Memory B cell (primary cell): ENCODE data around the gene RALBP1.
"Not testable (repeated sequence)": the region's sequence is repeated elsewhere in the genome, so short reads cannot be mapped to it uniquely, and the experiment has no call there.

Experiments used
- ATAC-seq: fragments of 150-1000 bp; cut with Tn5 transposase; 2 replicates; pipeline ENCODE4 v1.10.0; 2021; ENCODE audit warnings: low read depth, mild to moderate bottlenecking, moderate library complexity
- DNase-seq, 2 donors: peaks; one replicate each; pipeline ENCODE4 v3.0.0; 2022; ENCODE audit warnings: low spot score in 2 of 2
- H3K27ac Mint-ChIP-seq: one replicate; pipeline ENCODE4 v1.8.0; 2022; ENCODE audit warnings: mild to moderate bottlenecking, moderate library complexity, mixed read lengths
- H3K27me3 Mint-ChIP-seq: one replicate; pipeline ENCODE4 v1.8.0; 2022; ENCODE audit warnings: mixed read lengths
- H3K36me3 Mint-ChIP-seq: one replicate; pipeline ENCODE4 v1.8.0; 2022; ENCODE audit warnings: mild to moderate bottlenecking, mixed read lengths
- H3K4me1 Mint-ChIP-seq: one replicate; pipeline ENCODE4 v1.8.0; 2022; ENCODE audit warnings: mixed read lengths
- H3K4me3 Mint-ChIP-seq: one replicate; pipeline ENCODE4 v1.8.0; 2022; ENCODE audit warnings: mild to moderate bottlenecking, moderate library complexity, mixed read lengths
- H3K9me3 Mint-ChIP-seq: one replicate; pipeline ENCODE4 v1.8.0; 2022; ENCODE audit warnings: mixed read lengths

RALBP1 gene

DNA sequence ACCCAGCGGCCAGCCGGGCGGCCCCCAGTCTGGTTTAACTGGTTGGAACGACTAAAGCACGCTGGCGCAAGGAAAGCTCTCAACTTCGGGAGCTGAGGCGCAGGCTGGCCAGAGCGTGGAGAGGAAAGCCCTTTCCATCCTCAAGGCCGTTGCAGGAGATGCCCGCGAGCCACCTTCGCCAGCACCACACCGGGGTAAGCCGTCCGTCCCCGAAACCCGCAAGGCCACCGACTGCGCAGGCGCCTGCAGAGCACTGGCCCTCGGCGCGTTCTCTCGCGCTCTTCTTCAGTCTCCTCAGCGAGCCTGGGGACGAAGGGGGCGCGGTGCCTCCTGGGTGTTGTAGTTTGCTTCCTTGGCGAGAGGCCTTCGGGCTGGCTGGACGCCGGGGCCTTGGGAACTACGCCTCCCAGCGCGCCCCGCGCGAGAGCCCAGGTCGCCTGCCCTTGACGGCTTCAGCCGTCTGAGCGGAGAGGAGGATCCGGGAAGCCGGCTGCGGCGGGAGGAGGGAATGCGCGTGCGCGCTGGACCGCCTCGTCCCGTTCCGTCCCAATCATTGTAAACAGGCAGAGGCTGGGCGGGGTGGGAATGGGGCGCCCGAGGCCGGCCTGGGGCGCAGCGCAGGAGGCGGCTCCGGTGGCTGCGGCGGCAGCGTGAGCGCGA, at the start of gene RALBP1:
Gene RALBP1, plus strand, starts transcription at position 531 of the 660 bp plus-strand sequence. CDS start 37,533 bp downstream, outside the sequence.
- H3K36me3 Mint-ChIP-seq = peaks cover 13% of the 10 kb centered on the region

DNA sequence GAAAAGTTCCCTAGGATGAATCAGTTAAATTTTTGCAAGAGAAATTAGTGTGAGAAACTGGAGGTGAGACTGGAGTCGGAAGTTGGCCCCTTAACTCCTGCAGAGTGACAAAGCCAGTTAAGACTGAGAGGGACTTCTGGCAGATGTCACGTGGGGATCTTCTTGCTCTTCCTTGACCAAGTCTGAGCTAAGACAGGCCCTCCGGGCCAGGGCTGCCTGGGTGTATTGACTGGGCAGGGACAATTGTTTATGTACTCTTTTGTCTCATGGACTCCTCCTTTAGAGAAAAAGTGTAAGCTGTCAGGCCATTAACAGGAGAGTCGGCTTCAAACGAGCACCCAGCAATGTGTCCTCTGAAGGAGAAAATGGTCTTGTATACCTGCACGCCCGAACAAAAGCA, 48.6 kb upstream of the RALBP1 start:
- Mint-ChIP-seq H3K27me3 (no peaks in the 10 kb centered on the region), H3K4me1 (no peaks in the 10 kb centered on the region), H3K9me3 (no peaks in the 10 kb centered on the region), H3K27ac (no peak overlapping the region), H3K4me3 (no peak overlapping the region), H3K36me3 (no peaks in the 10 kb centered on the region)
- DNase-seq (no peak), ATAC-seq (no peak)

More for the DNA sequence above, at the start of gene RALBP1:
- peak; percentile 96 for ATAC-seq
- H3K4me3 Mint-ChIP-seq = peak within 1 kb of the TSS; percentile 98
- H3K27me3 Mint-ChIP-seq = peaks cover 2% of the 10 kb centered on the region
- no peaks in the 10 kb centered on the region for H3K9me3 Mint-ChIP-seq
- DNase-seq = peak; percentile 93 to 96
- peak within 1 kb of the TSS; percentile 95 for H3K27ac Mint-ChIP-seq
- peaks cover 17% of the 10 kb centered on the region for H3K4me1 Mint-ChIP-seq

DNA sequence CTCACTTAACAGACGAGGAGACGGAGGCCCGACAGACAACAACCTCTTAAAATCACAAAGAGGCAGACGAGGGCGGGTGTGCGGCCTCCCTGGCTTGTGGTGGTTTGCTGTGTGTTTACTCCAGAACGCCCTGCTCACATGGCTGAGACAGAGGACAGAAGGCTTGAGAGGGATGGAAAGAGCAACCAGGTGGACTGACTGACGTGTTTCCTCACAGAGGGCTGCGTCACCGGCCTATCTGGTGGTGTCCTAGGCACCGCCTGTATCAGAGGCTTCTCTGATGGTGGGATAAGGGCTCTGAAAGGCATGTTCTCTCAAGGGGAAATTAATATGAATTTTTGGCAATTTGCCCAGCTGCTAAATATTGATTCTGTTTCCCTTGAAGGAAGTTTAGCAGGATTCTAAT, 47.0 kb upstream of the RALBP1 start:
- Mint-ChIP-seq H3K27ac (no peak overlapping the region), H3K4me1 (peaks cover under 1% of the 10 kb centered on the region), H3K27me3 (no peaks in the 10 kb centered on the region), H3K9me3 (no peaks in the 10 kb centered on the region), H3K4me3 (no peak overlapping the region), H3K36me3 (no peaks in the 10 kb centered on the region)
- ATAC-seq (no peak), DNase-seq (no peak)

DNA sequence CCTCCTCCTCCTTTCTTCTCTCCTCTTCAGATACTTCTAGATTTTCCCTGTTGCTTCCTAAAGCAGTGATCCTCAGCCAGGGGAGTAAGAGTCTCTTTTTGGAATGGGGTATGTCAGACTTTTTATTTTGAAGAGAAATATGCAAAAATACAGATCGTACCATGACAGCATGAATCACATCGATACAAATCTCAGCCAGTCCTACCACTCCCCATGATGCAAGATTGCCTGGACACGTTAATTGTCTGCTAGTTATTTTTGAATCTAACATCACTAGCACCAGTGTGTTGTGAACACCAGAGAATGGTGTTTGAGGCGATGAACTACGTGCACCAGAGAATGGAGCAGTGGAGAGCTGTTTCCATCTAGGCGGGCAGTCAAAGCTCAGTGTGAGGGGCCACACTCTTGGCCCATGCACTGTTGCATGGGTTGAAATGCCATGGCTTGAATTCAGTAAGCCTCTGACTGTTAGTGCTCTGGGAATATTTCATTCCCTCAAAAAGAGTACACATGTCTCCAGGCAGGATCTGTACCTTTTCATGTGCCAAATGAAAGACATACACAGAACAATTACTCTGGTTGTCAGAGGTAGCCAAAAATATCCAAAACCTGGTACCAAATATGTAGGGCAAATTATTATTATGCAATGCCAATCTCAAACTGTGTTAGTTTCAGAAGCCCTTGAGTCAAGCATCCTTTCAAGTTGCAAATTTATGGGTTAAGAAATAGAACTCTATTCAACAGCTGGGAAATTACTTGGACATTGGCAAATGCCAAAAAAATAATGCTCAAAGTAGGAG, 46.3 kb upstream of the RALBP1 start:
- ATAC-seq (no peak), DNase-seq (no peak)
- H3K4me1 Mint-ChIP-seq = peaks cover 3% of the 10 kb centered on the region
- H3K36me3 Mint-ChIP-seq = no peaks in the 10 kb centered on the region
- no peaks in the 10 kb centered on the region for H3K9me3 Mint-ChIP-seq
- H3K27ac Mint-ChIP-seq = no peak overlapping the region
- no peaks in the 10 kb centered on the region for H3K27me3 Mint-ChIP-seq
- H3K4me3 Mint-ChIP-seq = no peak overlapping the region

DNA sequence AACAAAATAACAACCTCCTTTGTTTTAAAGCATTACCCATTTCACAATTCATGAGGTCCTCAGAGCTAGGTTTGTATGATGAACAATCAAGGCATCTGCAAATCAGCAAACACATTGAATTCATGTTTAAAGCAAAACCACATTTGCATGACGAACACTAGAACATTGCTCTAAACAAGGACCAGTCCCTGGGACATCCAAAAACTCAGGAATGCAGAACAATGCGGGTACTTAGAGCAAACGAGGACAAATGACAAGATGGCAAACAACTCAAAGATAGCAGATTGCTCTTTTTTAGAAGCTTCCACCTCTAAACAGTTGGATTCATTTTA, 45.7 kb upstream of the RALBP1 start:
- peaks cover 3% of the 10 kb centered on the region for H3K4me1 Mint-ChIP-seq
- no peak for DNase-seq
- no peaks in the 10 kb centered on the region for H3K27me3 Mint-ChIP-seq
- H3K36me3 Mint-ChIP-seq = no peaks in the 10 kb centered on the region
- H3K9me3 Mint-ChIP-seq = no peaks in the 10 kb centered on the region
- no peak overlapping the region for H3K4me3 Mint-ChIP-seq
- H3K27ac Mint-ChIP-seq = no peak overlapping the region
- no peak for ATAC-seq

DNA sequence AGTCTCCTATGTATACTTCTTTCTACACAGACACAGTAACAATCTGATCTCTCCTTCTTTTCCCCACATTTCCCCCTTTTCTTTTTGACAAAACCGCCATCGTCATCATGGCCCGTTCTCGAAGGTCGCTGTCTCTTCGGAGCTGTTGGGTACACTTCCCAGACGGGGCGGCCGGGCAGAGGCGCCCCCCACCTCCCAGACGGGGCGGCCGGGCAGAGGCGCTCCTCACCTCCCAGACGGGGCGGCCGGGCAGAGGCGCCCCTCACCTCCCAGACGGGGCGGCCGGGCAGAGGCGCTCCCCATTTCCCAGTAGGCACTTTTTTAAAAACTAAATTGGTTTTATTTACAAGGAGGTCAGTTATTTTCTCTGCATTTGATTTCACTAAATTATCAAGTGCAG, 45.0 kb upstream of the RALBP1 start:
- H3K4me1 Mint-ChIP-seq, H3K27me3 Mint-ChIP-seq, DNase-seq, H3K36me3 Mint-ChIP-seq, H3K4me3 Mint-ChIP-seq, H3K9me3 Mint-ChIP-seq, H3K27ac Mint-ChIP-seq, ATAC-seq: not testable (repeated sequence)

DNA sequence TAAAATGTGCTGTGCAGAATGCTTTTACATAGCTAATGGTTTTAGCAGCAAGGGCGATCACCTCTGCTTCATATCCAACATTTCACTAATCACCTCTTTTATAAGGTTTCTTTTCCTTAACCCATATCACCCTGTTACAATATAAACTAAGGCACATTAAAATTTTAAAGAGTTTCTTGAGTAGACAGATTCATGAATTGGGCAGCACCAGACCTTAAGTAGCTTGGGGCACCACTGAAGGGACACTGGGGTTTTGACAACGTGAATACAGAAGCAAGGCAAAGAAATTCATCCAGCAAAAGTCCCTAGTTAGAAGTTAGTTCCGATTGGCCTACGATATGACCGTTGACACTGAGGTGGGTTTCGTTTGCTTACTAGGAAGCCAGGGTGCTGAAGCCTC, 44.0 kb upstream of the RALBP1 start:
- Mint-ChIP-seq H3K27ac (no peak overlapping the region), H3K27me3 (no peaks in the 10 kb centered on the region), H3K4me1 (peaks cover 3% of the 10 kb centered on the region), H3K36me3 (no peaks in the 10 kb centered on the region), H3K4me3 (no peak overlapping the region), H3K9me3 (no peaks in the 10 kb centered on the region)
- no peak for ATAC-seq
- DNase-seq = no peak

DNA sequence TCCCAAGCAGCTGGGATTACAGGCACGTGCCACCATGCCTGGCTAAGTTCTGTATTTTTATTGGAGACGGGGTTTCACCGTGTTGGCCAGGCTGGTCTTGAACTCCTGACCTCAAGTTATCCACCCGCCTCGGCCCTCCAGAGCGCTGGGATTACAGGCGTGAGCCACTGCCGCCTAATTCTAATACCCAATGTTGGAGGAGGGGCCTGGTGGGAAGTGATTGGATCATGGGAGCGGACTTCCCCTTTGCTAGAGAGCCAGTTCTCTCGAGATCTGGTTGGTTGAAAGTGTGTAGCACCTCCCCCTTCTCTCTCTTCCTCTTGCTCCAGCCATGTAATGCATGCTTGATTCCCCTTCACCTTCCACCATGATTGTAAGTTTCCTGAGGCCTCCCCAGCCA, 42.2 kb upstream of the RALBP1 start:
- H3K9me3 Mint-ChIP-seq, H3K4me1 Mint-ChIP-seq, ATAC-seq, H3K4me3 Mint-ChIP-seq, H3K36me3 Mint-ChIP-seq, H3K27ac Mint-ChIP-seq, H3K27me3 Mint-ChIP-seq, DNase-seq: not testable (repeated sequence)

DNA sequence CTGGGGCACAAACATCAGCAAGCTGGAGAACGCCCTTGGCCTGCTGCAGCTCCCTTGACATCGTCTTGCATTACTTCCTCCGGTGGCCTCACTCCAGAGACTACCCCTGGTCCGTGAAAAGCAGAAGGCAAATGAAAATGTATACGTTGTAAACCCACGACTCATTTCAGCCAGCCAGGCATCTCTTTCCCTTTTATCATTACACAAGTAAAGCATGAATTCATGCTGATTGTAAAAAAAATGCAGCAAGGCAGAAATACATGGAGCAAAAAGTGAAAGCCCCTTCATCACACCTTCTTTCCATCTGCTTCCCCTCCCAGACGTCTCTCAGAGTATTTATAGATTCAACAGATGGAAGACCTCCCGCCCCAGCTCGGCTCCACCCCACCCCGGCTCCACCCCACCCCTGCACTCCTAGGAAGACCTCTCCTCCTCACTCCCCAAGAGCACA, 41.6 kb upstream of the RALBP1 start:
- peaks cover 3% of the 10 kb centered on the region for H3K4me1 Mint-ChIP-seq
- peak overlapping the region; percentile 7 for H3K4me3 Mint-ChIP-seq

DNA sequence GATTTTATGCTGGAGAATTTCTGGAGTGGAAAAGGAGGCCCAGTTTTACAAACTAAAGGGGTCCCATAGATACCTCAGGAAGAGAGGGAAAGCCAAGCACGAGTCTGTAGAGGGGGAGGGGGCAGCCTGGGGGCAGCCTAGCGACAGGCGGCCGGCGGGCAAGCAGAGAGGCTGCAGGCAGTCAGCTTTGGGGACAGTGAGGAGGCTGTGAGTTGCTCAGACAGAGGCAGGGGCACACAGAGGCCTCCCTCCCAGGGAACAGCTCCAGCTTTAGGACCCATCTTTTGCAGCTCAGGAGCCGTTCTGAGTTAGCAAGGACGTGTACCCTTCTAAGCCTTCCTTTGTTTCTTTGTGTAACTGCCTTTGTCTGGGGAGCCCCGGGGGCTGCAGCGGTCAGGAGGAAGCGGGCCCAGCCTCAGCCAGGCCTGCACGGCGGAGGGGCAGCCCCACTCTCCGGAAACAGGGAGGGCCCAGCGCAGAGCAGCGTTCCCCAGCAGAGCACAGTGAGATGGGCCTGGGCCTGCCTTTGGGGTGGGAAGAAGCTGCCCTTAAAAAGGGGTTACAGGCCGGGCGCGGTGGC, 41.1 kb upstream of the RALBP1 start:
- ATAC-seq = no peak
- no peaks in the 10 kb centered on the region for H3K9me3 Mint-ChIP-seq
- no peaks in the 10 kb centered on the region for H3K36me3 Mint-ChIP-seq
- no peak for DNase-seq
- peaks cover 3% of the 10 kb centered on the region for H3K4me1 Mint-ChIP-seq
- no peaks in the 10 kb centered on the region for H3K27me3 Mint-ChIP-seq
- no peak overlapping the region for H3K4me3 Mint-ChIP-seq
- no peak overlapping the region for H3K27ac Mint-ChIP-seq

More for the DNA sequence above, 41.6 kb upstream of the RALBP1 start:
- no peaks in the 10 kb centered on the region for H3K9me3 Mint-ChIP-seq
- DNase-seq (no peak), ATAC-seq (no peak)
- H3K36me3 Mint-ChIP-seq = no peaks in the 10 kb centered on the region
- no peak overlapping the region for H3K27ac Mint-ChIP-seq
- no peaks in the 10 kb centered on the region for H3K27me3 Mint-ChIP-seq

DNA sequence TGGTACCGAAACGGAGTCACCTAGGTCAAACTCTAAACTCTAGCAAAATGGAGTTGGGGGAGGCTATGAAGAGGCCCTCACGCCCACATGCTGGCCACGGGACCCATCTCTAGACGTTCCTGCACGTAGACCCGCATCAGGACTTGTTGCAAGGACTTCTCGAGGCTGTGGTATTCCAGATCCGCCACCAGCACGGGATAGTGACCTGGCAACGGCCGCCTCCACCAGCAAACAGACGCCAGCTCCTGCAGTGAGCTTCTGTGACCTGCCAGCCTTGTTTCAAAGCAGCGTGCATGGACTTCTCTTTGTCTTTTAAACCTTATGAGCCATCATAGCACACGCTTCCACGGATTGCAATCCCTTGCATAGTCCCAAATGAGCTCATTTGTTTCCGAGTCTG, 40.3 kb upstream of the RALBP1 start:
- Mint-ChIP-seq H3K27ac (no peak overlapping the region), H3K36me3 (no peaks in the 10 kb centered on the region), H3K4me1 (peaks cover 3% of the 10 kb centered on the region), H3K9me3 (no peaks in the 10 kb centered on the region), H3K27me3 (no peaks in the 10 kb centered on the region), H3K4me3 (no peak overlapping the region)
- no peak for ATAC-seq
- no peak for DNase-seq

DNA sequence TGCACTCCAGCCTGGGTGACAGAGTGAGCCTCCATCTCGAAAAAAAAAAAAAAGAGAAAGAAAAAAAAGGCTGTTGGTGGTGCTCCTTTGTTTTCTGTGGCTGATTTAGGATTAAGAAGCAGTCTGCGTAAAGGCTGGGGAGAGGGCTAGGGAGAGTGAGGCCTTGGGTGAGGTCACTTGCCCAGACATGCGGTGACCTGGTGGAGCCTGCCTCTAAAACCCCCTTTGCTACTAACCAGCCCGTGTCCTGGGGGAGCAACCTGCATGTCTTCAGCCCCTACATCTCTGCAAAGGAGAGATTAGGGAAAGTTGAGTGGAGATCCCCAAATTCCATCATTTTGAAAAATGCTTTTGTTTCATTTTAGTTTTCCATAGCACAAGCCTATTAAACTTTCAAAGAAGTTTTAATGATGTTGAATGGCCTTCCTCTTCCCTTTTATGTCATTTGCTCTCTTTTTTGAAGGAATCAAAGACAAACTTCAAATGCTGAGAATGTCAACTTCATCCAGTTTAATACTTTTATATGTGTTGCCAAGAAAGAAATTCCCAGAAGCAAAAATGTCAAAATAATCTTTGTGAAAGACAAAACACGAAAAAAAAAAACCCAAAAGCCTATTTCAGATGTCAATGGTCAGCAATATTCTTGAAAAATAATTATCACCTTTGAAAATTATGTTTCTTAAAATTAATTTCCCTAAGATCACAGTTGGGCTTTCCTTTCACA, 38.9 kb upstream of the RALBP1 start:
- no peaks in the 10 kb centered on the region for H3K9me3 Mint-ChIP-seq
- ATAC-seq (no peak), DNase-seq (no peak)
- H3K4me3 Mint-ChIP-seq = no peak overlapping the region
- no peaks in the 10 kb centered on the region for H3K27me3 Mint-ChIP-seq
- no peak overlapping the region for H3K27ac Mint-ChIP-seq
- no peaks in the 10 kb centered on the region for H3K36me3 Mint-ChIP-seq
- H3K4me1 Mint-ChIP-seq = peaks cover 6% of the 10 kb centered on the region

DNA sequence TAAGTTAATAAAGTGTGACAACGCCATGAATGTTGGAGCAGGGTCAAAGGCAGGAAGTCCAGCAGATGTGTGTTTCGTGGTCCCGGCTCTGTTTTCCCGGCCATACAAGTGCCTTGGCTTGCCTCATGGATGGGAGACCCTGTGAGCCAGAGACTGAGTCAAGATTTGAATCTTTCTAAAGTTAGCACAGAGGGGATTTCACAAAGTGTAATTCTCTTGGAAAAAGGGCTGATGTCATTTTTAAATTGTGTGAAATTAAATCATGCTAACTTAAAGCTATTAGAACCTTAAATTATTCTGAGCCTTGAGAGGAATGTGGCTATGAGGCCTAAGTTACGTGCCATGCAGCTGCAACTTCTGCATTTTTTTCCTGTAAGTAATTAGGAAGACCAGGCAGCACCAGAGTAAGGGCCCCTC, 38.3 kb upstream of the RALBP1 start:
- no peak overlapping the region for H3K27ac Mint-ChIP-seq
- H3K4me1 Mint-ChIP-seq = peaks cover 6% of the 10 kb centered on the region
- H3K4me3 Mint-ChIP-seq = no peak overlapping the region
- no peaks in the 10 kb centered on the region for H3K27me3 Mint-ChIP-seq
- no peaks in the 10 kb centered on the region for H3K9me3 Mint-ChIP-seq
- ATAC-seq (no peak), DNase-seq (no peak)
- H3K36me3 Mint-ChIP-seq = no peaks in the 10 kb centered on the region

DNA sequence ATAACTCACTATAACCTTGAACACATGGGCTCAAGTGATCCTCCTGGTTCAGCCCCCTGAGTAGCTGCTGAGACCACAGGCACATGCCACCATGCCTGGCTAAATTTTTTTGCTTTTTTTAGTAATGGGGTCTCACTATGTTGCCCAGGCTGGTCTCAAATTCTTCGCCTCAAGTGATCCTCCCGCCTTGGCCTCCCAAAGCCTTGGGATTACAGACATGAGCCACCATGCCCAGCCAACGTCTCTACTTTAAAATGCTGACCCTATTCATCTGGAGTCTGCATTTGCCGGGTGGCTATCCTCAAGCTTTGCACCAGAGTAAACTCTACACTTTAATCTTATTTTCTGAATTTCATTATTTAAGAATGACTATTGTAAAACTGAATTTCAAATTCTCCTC, 37.6 kb upstream of the RALBP1 start:
- no peaks in the 10 kb centered on the region for H3K36me3 Mint-ChIP-seq
- no peaks in the 10 kb centered on the region for H3K9me3 Mint-ChIP-seq
- H3K27me3 Mint-ChIP-seq = no peaks in the 10 kb centered on the region
- ATAC-seq = no peak
- DNase-seq = no peak
- H3K4me1 Mint-ChIP-seq = peaks cover 6% of the 10 kb centered on the region
- no peak overlapping the region for H3K27ac Mint-ChIP-seq
- no peak overlapping the region for H3K4me3 Mint-ChIP-seq
